Adrenal gland (tissue), 5 donors: ENCODE data around the gene CWC27.

Source experiments
- POLR2A ChIP-seq, 2 donors: fragments of 450-650 bp; IDR thresholded peaks; one replicate each; pipeline ENCODE4 v1.6.1; 2017; ENCODE audit warnings: antibody characterized with exemption in 2 of 2, mild to moderate bottlenecking in 2 of 2, moderate library complexity in 1 of 2
- TF ChIP-seq, protein P1 (sequence below), 6 experiments: fragments of 450-650 bp in 4 of 6; fragments of 200-600 bp in 2 of 6; sonication (generic) in 1 of 6; IDR thresholded peaks; 1 replicate in 5 of 6; 2 replicates in 1 of 6; pipeline versions ENCODE4 v1.5.1 to v1.8.0; 2016 to 2021; ENCODE audit warnings: antibody characterized with exemption in 6 of 6, mild to moderate bottlenecking in 2 of 6, moderate library complexity in 1 of 6
- donor health status: DM: no; HTN: no; CAD: no.

- TF ChIP-seq, protein P1, sequence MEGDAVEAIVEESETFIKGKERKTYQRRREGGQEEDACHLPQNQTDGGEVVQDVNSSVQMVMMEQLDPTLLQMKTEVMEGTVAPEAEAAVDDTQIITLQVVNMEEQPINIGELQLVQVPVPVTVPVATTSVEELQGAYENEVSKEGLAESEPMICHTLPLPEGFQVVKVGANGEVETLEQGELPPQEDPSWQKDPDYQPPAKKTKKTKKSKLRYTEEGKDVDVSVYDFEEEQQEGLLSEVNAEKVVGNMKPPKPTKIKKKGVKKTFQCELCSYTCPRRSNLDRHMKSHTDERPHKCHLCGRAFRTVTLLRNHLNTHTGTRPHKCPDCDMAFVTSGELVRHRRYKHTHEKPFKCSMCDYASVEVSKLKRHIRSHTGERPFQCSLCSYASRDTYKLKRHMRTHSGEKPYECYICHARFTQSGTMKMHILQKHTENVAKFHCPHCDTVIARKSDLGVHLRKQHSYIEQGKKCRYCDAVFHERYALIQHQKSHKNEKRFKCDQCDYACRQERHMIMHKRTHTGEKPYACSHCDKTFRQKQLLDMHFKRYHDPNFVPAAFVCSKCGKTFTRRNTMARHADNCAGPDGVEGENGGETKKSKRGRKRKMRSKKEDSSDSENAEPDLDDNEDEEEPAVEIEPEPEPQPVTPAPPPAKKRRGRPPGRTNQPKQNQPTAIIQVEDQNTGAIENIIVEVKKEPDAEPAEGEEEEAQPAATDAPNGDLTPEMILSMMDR (IDR thresholded peaks at IDR 0.05): no peak
- no peak for TF ChIP-seq POLR2A (IDR thresholded peaks at IDR 0.05)
Observed at GRCh38 chr5:65021527-65022226, 252.9 kb downstream of the CWC27 start.
